Ecto neural progenitor cell (in vitro differentiated cells): ENCODE measurements around the gene ZNF512B.
"Not testable (repeated sequence)": the region's sequence is repeated elsewhere in the genome, so short reads cannot be mapped to it uniquely, and the experiment has no call there.

Source experiments
- DNase-seq: peaks from one replicate; pipeline ENCODE4 v3.0.0-alpha.2; 2018; ENCODE audit warnings: low spot score

Gene ZNF512B

DNA sequence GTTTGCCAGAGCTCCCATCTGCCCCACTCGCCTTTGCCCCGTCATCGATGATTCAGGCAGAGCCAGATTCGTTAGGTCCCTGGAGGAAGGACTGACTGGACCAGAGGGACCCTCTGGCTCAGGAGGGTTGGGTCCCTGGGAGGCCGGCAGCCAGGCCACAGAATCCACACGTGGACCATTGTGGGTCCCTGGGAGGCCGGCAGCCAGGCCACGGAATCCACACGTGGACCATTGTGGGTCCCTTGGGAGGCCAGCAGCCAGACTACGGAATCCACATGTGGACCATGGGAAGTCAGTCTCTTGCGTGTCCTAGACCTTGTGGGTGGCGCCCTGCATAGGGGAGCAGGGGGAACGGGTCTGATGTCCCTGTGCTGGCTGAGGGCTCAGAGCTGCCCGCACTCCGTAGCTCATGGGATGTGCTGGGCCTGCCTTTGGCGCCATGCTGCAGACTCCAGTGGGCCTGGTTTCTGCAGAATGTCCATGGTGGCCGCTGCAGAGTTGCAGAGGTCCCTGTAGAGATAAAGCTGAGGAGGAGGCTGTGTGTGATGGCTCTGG lies 37.0 kb downstream of the ZNF512B start:
- DNase-seq, result no peak

DNA sequence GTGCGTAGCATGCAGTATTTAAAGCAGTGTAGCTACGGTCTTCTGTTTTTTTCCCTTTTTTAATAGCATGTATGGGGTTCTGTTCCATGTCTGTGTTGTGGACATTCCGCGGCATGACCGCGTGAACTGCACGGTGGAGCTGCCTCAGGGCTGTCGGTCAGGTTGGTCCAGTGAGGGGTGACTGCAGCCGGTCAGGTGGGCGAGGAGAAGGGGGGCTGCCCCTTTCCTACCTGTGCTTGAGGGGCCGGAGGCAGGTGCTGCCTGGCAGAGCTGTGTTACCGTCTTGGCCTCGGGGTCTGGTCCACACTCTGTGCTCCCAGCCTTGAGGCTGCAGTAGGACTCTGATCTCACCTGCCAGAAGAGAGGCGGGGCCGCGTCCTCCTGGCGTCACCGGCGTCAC lies 38.0 kb downstream of the ZNF512B start:
- DNase-seq, result no peak

DNA sequence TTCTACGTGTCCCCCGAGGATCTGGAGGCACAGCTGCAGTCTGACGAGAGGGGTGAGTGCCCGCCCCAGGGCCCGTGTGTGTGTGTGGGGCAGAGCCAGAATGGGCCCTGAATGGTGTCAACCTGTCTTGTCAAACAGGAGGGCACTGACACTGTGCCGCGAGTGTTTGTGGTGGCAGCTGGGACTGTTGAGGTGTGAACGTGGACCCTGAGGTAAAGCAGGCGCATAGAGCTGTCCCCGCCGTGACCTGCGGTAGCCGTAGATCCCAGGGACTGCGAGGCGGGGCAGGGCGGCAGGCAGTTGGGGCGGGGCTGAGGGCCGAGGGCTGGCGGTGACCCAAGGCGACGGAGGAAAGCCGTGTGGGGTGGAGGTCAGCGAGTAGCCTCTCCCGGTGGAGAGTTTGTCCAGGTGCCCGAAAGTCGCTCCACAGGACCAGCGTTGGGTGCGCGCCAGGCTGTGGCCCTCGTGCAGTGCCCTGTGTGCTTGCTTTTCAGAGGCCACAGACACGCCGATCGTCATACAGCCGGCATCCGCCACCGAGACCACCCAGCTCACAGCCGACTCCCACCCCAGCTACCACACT lies 38.7 kb downstream of the ZNF512B start:
- DNase-seq, result no peak

DNA sequence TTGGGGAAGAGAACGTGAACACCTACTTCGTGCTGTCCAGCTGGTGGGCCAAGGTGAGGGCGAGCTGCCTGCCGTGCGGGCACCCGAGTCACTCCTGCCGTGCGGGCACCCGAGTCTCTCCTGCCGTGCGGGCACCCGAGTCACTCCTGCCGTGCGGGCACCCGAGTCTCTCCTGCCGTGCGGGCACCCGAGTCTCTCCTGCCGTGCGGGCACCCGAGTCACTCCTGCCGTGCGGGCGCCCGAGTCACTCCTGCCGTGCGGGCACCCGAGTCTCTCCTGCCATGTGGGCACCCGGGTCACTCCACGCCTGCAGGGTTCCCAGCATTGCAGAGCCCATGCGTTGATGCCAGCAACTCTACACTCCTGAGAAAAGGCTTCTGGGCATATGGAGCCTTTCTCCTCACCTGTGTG lies 40.3 kb downstream of the ZNF512B start:
- not testable (repeated sequence) for DNase-seq

DNA sequence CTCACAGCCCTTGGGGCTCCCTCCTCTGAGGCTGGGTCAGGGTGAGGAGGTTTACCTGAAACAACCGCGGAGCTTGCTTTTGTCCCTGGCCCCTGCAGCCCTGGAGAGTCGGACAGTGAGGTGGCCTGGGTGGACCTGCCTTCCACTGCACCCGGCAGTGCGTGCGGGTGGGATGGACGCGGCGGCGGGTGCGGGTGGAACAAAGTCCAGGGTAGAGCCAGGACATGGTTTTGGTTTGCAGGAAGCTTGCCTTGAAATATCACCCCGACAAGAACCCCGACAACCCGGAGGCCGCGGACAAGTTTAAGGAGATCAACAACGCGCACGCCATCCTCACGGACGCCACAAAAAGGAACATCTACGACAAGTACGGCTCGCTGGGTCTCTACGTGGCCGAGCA lies 40.7 kb downstream of the ZNF512B start:
- no peak for DNase-seq

DNA sequence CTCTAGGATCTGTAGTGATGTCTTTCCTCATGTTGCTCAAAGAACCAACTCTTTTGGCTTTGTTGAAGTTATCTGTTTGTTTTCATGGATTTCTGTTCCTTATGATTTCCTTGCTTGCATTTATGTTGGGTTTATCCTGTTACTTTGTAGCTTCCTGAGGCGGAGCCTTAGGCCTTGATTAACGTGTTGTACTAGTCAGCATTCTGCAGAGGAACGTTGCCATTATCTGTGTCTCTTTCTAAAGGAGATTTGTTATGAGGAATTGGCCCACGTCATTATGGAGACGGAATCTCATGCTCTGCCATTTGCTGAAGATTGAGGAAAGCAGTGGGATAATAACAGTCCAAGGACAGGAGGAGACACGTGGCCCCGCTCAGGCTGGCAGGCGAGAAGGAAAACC lies 43.4 kb downstream of the ZNF512B start:
- DNase-seq, result no peak

DNA sequence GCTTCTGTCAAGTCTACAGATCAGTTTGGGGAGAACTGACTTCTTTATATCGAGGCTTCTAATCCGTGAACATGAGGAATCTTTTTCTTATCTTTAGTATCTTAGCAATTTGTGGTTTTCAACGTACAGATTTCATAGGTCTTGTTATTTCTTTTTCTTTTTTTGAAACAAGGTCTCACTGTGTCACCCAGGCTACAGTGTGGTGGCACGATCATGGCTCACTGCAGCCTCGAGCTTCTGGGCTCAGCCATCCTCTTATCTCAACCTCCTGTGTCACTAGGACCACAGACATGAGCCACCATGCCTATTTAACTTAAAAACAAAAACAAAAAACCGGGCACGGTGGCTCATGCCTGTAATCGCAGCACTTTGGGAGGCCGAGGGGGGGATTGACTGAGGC lies 45.5 kb downstream of the ZNF512B start:
- no peak for DNase-seq

DNA sequence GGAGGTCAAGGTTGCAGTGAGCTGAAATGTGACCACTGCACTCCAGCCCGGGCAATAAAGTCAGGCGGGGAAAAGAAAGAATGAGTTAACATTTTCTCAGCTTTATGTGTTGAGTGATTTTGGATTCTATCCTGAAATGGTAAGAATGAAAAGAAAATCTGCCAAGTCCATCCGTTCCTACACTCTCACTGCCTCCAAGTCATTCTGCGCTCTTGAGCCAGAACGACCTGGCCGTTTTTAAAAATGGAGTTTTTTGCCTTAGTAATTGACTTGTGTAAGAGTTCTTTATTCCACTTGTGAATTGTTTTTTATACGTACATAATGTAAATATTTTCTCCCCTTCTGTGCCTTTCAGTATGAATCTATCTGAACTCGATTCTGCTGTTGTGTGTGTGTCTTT lies 46.1 kb downstream of the ZNF512B start:
- DNase-seq, result no peak

DNA sequence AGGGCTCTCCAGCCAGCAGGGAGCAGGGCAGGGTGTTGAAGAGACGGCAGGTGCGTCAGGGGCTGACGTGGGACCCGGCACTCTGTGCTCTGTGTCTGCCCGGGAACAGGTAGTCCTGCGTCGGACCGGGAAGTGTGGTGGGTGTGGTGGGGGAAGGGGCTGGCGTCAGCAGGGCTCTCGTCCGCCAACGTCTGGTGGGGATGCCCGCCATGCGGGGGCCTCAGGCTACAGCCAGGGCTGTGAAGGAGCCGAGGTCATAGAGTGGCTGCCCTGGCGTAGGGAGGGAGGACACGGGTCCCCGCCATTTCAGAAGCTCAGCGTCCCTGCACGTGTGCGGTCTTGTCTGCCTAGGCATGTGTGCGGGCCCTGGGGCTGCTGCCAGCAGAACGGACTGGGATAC lies 49.5 kb downstream of the ZNF512B start:
- DNase-seq, result no peak

DNA sequence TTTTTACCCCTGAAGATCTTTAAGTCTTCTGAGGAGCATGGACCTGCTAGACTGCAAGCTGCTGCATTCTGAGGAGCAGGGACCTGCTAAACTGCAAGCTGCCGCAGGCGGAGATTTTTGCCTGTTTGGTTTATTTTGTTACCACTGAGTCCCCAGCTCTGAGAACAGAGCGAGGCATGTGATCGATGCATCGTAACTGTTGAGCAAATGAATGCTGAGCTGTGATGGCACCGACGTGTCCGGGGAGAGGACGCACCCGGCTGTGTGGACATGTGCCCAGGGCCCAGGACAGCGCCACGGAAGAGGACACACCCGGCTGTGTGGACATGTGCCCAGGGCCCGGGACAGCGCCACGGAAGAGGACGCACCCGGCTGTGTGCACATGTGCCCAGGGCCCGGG lies 50.6 kb downstream of the ZNF512B start:
- no peak for DNase-seq

DNA sequence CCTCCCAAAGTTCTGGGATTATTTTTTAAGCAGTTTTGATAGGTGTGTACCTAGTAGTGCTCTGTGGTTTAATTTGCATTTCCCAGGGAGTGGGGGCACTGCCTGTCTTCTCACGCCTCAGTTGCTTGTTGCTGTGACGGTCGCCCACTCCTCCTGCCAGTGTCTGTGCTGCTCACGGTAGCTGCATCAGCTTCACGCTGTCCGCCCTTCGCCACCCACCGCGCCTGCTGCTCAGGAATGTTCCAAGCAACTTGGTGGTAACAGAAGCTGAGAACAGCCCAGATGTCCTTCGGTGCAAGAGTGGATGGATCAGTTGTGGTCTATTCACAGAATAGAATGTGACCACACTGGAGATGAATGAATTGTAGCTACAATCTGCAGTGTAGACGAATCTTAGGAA lies 51.9 kb downstream of the ZNF512B start:
- DNase-seq, result no peak

DNA sequence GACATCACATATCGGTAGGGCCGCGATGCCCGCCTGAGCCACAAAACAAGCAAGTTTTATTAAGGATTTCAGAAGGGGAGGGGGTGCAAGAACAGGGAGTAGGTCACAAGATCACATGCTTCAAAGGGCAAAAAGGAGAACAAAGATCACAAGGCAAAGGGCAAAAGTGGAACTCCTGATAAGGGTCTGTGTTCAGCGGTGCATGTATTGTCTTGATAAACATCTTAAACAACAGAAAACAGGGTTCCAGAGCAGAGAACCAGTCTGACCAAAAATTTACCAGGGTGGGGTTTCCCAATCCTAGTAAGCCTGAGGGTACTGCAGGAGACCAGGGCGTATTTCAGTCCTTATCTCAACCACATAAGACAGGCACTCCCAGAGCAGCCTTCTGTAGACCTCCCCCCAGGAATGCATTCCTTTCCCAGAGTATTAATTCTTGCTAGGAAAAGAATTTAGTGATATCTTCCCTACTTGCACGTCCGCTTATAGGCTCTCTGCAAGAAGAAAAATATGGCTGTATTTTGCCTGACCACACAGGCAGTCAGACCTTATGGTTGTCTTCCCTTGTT lies 53.3 kb downstream of the ZNF512B start:
- not testable (repeated sequence) for DNase-seq

DNA sequence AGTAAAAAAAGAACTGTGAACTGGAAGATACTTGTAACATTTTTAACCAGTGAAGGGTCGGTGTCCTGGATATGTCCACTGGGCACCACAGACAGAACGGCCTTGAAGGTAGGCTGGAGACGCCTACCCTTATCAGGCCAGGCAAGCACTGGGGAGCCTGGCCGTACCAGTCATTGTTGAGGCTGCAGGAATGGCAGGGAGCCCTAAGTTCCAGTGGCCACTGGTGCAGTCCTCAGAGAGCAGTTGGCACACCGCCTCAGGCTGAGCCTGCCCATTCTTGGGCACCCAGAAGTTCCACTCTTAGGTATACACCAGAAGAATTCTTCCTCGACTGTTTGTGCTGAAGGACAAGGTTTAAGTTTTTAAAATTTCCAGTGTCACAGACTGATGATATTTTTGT lies 54.3 kb downstream of the ZNF512B start:
- no peak for DNase-seq

DNA sequence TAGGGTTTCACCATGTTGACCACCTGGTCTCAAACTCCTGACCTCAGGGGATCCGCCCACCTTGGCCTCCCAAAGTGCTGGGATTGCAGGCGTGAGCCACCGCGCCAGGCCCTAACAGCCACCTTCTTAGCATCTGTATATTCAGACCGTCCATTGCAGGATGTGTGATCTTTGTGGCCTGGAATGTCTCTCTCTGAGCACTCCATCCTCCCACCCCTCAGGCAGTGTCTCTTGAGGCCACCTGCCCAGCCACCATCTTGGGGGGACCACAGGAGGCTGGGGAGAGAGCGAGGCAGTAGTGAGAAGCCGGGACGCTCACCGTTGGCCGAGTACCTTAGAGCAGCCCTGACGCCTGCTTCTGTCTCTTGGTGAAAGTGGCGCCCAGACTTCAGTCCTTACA lies 56.0 kb downstream of the ZNF512B start:
- DNase-seq, result no peak

DNA sequence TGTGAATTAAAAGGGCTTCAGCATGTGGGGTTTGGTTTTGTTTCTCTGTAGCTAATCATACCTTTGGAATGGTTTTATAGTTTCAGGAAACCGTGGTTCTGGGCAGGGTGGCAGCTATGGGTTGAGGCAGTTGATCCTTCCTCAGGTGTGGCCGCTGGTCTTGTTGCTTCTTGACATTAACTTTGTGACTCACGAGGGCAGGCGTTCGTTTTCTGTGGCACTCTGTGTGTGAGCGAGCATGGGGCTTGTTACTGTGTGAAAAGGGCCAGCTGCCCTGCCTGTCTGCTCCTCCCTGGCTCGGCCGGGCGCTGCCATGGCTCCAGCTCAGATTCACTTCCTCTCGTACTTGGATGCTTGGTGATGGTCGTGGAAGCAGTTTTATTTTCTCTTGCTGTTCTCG lies 58.6 kb downstream of the ZNF512B start:
- no peak for DNase-seq

DNA sequence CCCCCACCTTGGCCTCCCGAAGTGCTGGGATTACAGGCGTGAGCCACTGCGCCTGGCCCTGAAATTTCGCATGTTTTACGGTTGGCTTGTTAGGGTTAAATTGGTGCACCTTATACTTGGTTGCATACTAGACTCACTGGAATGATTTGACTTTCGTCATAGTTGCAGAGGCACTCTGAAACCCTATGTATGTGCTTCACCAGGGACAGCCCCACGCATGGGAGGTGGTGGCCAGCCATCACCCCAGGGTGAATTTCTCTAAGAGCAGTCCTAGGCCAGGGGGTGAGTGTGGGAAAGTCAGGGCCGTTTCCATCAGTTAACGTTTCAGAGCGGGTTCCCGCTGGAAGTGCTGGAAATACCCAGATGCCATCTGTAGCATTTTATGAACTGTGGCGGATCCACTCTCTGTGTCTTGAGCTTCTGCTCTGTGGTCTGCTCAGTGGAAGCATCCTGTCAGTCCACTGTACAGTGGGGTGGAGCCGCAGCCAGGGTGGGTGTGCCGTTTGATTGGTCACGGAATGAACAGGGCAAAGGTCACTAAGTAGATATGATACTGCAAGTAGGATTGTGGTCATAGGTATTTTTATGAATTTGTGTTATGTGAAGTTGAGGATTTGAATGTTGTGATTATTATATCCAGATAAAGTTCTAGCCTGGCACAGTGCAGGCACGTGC lies 61.6 kb downstream of the ZNF512B start:
- no peak for DNase-seq
